ENCODE measurements around the gene TOB2.

Gene TOB2

GRCh38 chr22:41387341-41387740 is 59.3 kb downstream of the TOB2 start:
- no peak for DNase-seq (ENCODE audit: low read depth in 3 of 3)

GRCh38 chr22:41384128-41384527 is 62.5 kb downstream of the TOB2 start:
- DNase-seq (ENCODE audit: low read depth in 3 of 3), result no peak
